Right atrium auricular region (tissue), 2 donors: ENCODE data around the gene LGMN. TPM values are rescaled to one million over a fixed set of nuclear protein-coding genes. Genes with fewer than 3 reads are reported as not detected.

Experiments
- DNase-seq: peaks from one replicate; pipeline ENCODE4 v3.0.0-alpha.2; 2019; ENCODE audit warnings: low spot score
- H3K27ac ChIP-seq, 2 donors: fragments of 200-600 bp; sonication (generic); 1 replicate in 1 of 2; 2 replicates in 1 of 2; pipeline ENCODE4 v1.5.1; 2016 to 2019
- H3K27me3 ChIP-seq, 2 donors: fragments of 200-600 bp; sonication (generic); one replicate each; pipeline versions ENCODE4 v1.5.1 to v1.6.0; 2017 to 2019
- H3K36me3 ChIP-seq: fragments of 200-600 bp; sonication (generic); one replicate; pipeline ENCODE4 v1.5.1; 2016
- H3K4me1 ChIP-seq, 2 donors: fragments of 200-600 bp; sonication (generic); one replicate each; pipeline versions ENCODE4 v1.5.1 to v1.6.0; 2017 to 2019
- H3K4me3 ChIP-seq, 2 donors: fragments of 200-600 bp; sonication (generic); 1 replicate in 1 of 2; 2 replicates in 1 of 2; pipeline ENCODE4 v1.5.1; 2017 to 2019; ENCODE audit warnings: mild to moderate bottlenecking in 1 of 2, moderate library complexity in 1 of 2
- H3K9me3 ChIP-seq, 2 donors: fragments of 200-600 bp; sonication (generic); one replicate each; pipeline ENCODE4 v1.5.1; 2019
- CTCF ChIP-seq, 2 donors: fragments of 200-600 bp; sonication (generic); IDR thresholded peaks; one replicate each; pipeline ENCODE4 v1.5.1; 2019; ENCODE audit warnings: antibody characterized with exemption in 2 of 2
- total RNA-seq, 2 donors: library from RNA; depleted of rRNA; stranded (reverse); fragments of >200 nt; gene quantifications; one replicate each; pipeline ENCODE4 v1.1.0, GENCODE V29; 2016

LGMN gene
- total RNA-seq, 2 donors from 2014 or later, result 65.6 to 109 TPM

GRCh38 chr14:92726933-92727262 lies 21.5 kb downstream of the LGMN start:
- H3K27me3 ChIP-seq, result no peaks in the 10 kb centered on the region
- DNase-seq, result no peak
- H3K4me3 ChIP-seq, result no peak overlapping the region
- no peaks in the 10 kb centered on the region for H3K9me3 ChIP-seq
- TF ChIP-seq CTCF (IDR thresholded peaks at IDR 0.05), result no peak
- H3K36me3 ChIP-seq, result peaks cover 12% of the 10 kb centered on the region
- H3K27ac ChIP-seq, result peak overlapping the region; percentile 76 to 83
- H3K4me1 ChIP-seq, result peaks cover 0 to 30% of the 10 kb centered on the region in 2 donors

- H3K27ac ChIP-seq, result peak overlapping the region; percentile 76 to 83
- H3K4me1 ChIP-seq, result peaks cover 0 to 30% of the 10 kb centered on the region in 2 donors
- TF ChIP-seq CTCF (IDR thresholded peaks at IDR 0.05), result no peak
- H3K36me3 ChIP-seq, result peaks cover 6% of the 10 kb centered on the region
- H3K27me3 ChIP-seq, result no peaks in the 10 kb centered on the region
- H3K4me3 ChIP-seq, result no peak overlapping the region
- no peaks in the 10 kb centered on the region for H3K9me3 ChIP-seq
- DNase-seq, result peak; percentile 86
Observed at GRCh38 chr14:92726135-92726932, 22.1 kb downstream of the LGMN start.

GRCh38 chr14:92724516-92725340 lies 23.7 kb downstream of the LGMN start:
- no peak for TF ChIP-seq CTCF (IDR thresholded peaks at IDR 0.05)
- Histone ChIP-seq H3K27ac (peak overlapping the region; percentile 76 to 83), H3K9me3 (no peaks in the 10 kb centered on the region), H3K4me3 (no peak overlapping the region), H3K27me3 (no peaks in the 10 kb centered on the region), H3K4me1 (peaks cover 0 to 38% of the 10 kb centered on the region in 2 donors), H3K36me3 (peaks cover 4% of the 10 kb centered on the region)
- DNase-seq, result peak; percentile 77

GRCh38 chr14:92719890-92720323 lies 28.5 kb downstream of the LGMN start:
- Histone ChIP-seq H3K27me3 (no peaks in the 10 kb centered on the region), H3K4me3 (no peak overlapping the region), H3K27ac (peak overlapping the region; percentile 54 to 65), H3K9me3 (no peaks in the 10 kb centered on the region), H3K4me1 (peaks cover 0 to 21% of the 10 kb centered on the region in 2 donors), H3K36me3 (peaks cover 4% of the 10 kb centered on the region)
- DNase-seq, result no peak
- no peak for TF ChIP-seq CTCF (IDR thresholded peaks at IDR 0.05)

- Histone ChIP-seq H3K27ac (peak overlapping the region; percentile 54 to 65), H3K27me3 (no peaks in the 10 kb centered on the region), H3K4me3 (no peak overlapping the region), H3K36me3 (peaks cover 4% of the 10 kb centered on the region), H3K9me3 (no peaks in the 10 kb centered on the region), H3K4me1 (peaks cover 0 to 16% of the 10 kb centered on the region in 2 donors)
- no peak for TF ChIP-seq CTCF (IDR thresholded peaks at IDR 0.05)
- DNase-seq, result no peak
Observed at GRCh38 chr14:92719421-92719820, 29.0 kb downstream of the LGMN start.
